A673 (cell line): ENCODE results near the gene LUC7L2. TPM values are rescaled to one million over a fixed set of nuclear protein-coding genes. Genes with fewer than 3 reads are reported as not detected.
"Not testable (repeated sequence)": the region's sequence is repeated elsewhere in the genome, so short reads cannot be mapped to it uniquely, and the experiment has no call there.

ENCODE experiments used
- BruUV-seq: library from RNA; stranded (reverse); fragments of 400-500 nt; replicated peaks from 2 replicates; lab custom pipeline; 2021; lab: Mats Ljungman, UMichigan
- CTCF ChIA-PET: fragments of 300-600 bp; sonication (Branson Sonifier 250); formaldehyde crosslinking; loops from one replicate; lab custom pipeline; 2022; ENCODE audit warnings: antibody characterized with exemption; lab: Charles Lee
- POLR2A ChIA-PET: fragments of 300-600 bp; sonication (Branson Sonifier 250); formaldehyde crosslinking; loops from one replicate; lab custom pipeline; 2022; ENCODE audit warnings: antibody characterized with exemption; ENCODE audit not compliant: low non-redundant PET; lab: Charles Lee
- DNase-seq: peaks from one replicate; pipeline ENCODE4 v3.0.0-alpha.2; 2015; ENCODE audit warnings: low spot score
- H3K27ac ChIP-seq: fragments of 200-600 bp; sonication (generic); 2 replicates; pipeline ENCODE4 v1.5.1; 2016; ENCODE audit warnings: mixed run types, low read depth, mild to moderate bottlenecking, mixed read lengths, antibody characterized with exemption, low read length; ENCODE audit not compliant: poor library complexity, severe bottlenecking
- H3K27me3 ChIP-seq: fragments of 200-600 bp; sonication (generic); replicated peaks from 2 replicates; pipeline ENCODE4 v1.6.1; 2017; ENCODE audit warnings: mixed run types, low read depth, mild to moderate bottlenecking, mixed read lengths, antibody characterized with exemption, low read length; ENCODE audit not compliant: insufficient read depth, poor library complexity
- H3K36me3 ChIP-seq: fragments of 200-600 bp; sonication (generic); 2 replicates; pipeline ENCODE4 v1.6.1; 2016; ENCODE audit warnings: mixed run types, mild to moderate bottlenecking, mixed read lengths, antibody characterized with exemption, low read length; ENCODE audit not compliant: insufficient read depth, poor library complexity, severe bottlenecking
- H3K4me1 ChIP-seq: fragments of 200-600 bp; sonication (generic); 2 replicates; pipeline ENCODE4 v1.6.1; 2017; ENCODE audit warnings: mixed run types, mild to moderate bottlenecking, mixed read lengths, antibody characterized with exemption, low read length; ENCODE audit not compliant: insufficient read depth, poor library complexity, severe bottlenecking
- H3K4me3 ChIP-seq: fragments of 200-600 bp; sonication (generic); 2 replicates; pipeline ENCODE4 v1.5.1; 2016; ENCODE audit warnings: low read depth, mixed run types, mild to moderate bottlenecking, mixed read lengths, low read length; ENCODE audit not compliant: poor library complexity, severe bottlenecking
- H3K9me3 ChIP-seq: fragments of 200-600 bp; sonication (generic); 2 replicates; pipeline ENCODE4 v1.6.1; 2016; ENCODE audit warnings: mixed run types, low read depth, mild to moderate bottlenecking, mixed read lengths, antibody characterized with exemption, low read length; ENCODE audit not compliant: poor library complexity, severe bottlenecking
- CTCF ChIP-seq: fragments of 300-800, 200-600 bp; sonication (generic); conservative IDR thresholded peaks from 2 replicates; pipeline ENCODE4 v1.5.1; 2017; ENCODE audit warnings: low read depth, mild to moderate bottlenecking, antibody characterized with exemption, low read length, moderate library complexity, mixed read lengths
- EZH2 ChIP-seq: fragments of 200-600 bp; sonication (generic); IDR thresholded peaks from 2 replicates; pipeline ENCODE4 v1.6.1; 2017; ENCODE audit warnings: borderline replicate concordance, low read depth, mild to moderate bottlenecking, mixed read lengths, antibody characterized with exemption, low read length; ENCODE audit not compliant: poor library complexity, severe bottlenecking
- intact Hi-C: fragments of 100-400 bp; cut with micrococcal nuclease; formaldehyde crosslinking; loops from one replicate; pipeline ENCODE4 v1.10.0; 2022; ENCODE audit not compliant: unreplicated experiment
- total RNA-seq: library from RNA; stranded (reverse); gene quantifications from 2 replicates; pipeline ENCODE4 v1.2.3, GENCODE V29; 2021

LUC7L2 gene
- total RNA-seq, 1 experiment from 2014 or later = 107 TPM

GRCh38 chr7:139403601-139404000 is 43.9 kb downstream of the LUC7L2 start:
- no peaks in the 10 kb centered on the region for H3K4me1 ChIP-seq
- no peak overlapping the region for H3K27ac ChIP-seq
- CTCF ChIA-PET = no interaction called here
- H3K36me3 ChIP-seq = peaks cover 75% of the 10 kb centered on the region
- no TSS peak for BruUV-seq
- POLR2A ChIA-PET = no interaction called here
- H3K9me3 ChIP-seq = no peaks in the 10 kb centered on the region
- no peaks in the 10 kb centered on the region for H3K27me3 ChIP-seq
- no peak for TF ChIP-seq EZH2
- TF ChIP-seq CTCF = no peak
- no peak for DNase-seq
- no peak overlapping the region for H3K4me3 ChIP-seq
- intact Hi-C loops = no loop called here

- CTCF ChIA-PET = no interaction called here
- peaks cover 92% of the 10 kb centered on the region for H3K36me3 ChIP-seq
Measured at GRCh38 chr7:139407555-139407954, 47.9 kb downstream of the LUC7L2 start.

GRCh38 chr7:139414743-139415402 is 55.2 kb downstream of the LUC7L2 start:
- CTCF ChIA-PET = interaction anchor here (0.5 to 0.7 kb wide), 2 partner anchors 19 to 1580 kb away, joined by 4 to 7 read pairs; no protein-coding TSS in a partner anchor
- H3K36me3 ChIP-seq = peaks cover 85% of the 10 kb centered on the region
- BruUV-seq, H3K27me3 ChIP-seq, H3K4me3 ChIP-seq, H3K4me1 ChIP-seq, intact Hi-C loops, DNase-seq, POLR2A ChIA-PET, H3K9me3 ChIP-seq, H3K27ac ChIP-seq: not testable (repeated sequence)

More at GRCh38 chr7:139407555-139407954, 47.9 kb downstream of the LUC7L2 start:
- no peak for DNase-seq
- POLR2A ChIA-PET = no interaction called here
- no TSS peak for BruUV-seq
- no peaks in the 10 kb centered on the region for H3K9me3 ChIP-seq
- no peaks in the 10 kb centered on the region for H3K27me3 ChIP-seq
- no peak overlapping the region for H3K27ac ChIP-seq
- intact Hi-C loops = no loop called here
- H3K4me3 ChIP-seq = no peak overlapping the region
- TF ChIP-seq CTCF (no peak), EZH2 (no peak)
- no peaks in the 10 kb centered on the region for H3K4me1 ChIP-seq

GRCh38 chr7:139416405-139416804 is 56.7 kb downstream of the LUC7L2 start:
- ChIA-PET POLR2A (no interaction called here), CTCF (no interaction called here)
- Histone ChIP-seq H3K27ac (no peak overlapping the region), H3K4me3 (no peak overlapping the region), H3K27me3 (no peaks in the 10 kb centered on the region), H3K4me1 (no peaks in the 10 kb centered on the region), H3K9me3 (no peaks in the 10 kb centered on the region), H3K36me3 (peaks cover 79% of the 10 kb centered on the region)
- no peak for DNase-seq
- intact Hi-C loops = no loop called here
- TF ChIP-seq EZH2 = no peak
- TF ChIP-seq CTCF = no peak
- BruUV-seq = no TSS peak
